Measurements from ENCODE around the gene PAK1.

PAK1 gene

DNA sequence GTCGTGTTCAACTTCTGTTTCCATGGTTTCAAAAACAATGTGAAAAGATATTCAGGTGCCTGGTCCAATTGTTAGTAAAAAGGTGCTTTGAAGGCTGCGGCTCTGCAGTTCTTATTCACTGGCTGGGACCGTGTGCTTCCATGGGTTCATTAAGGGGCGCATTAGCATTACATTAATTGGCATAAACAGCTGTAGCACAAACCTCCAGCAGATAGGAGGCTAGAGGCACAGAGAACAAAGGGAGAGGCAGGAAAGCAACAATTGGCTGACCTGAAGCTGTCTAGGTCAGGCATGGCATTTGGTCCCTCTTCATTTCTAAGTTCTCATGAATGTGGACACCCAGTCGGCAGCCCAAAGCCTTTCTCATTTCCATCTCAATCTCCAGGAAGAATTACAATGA lies 16.6 kb downstream of the PAK1 start:
- H3K36me3 ChIP-seq (ENCODE audit: low read length): no peaks in the 10 kb centered on the region
- no peak overlapping the region for H3K4me3 ChIP-seq (ENCODE audit: insufficient read depth, low read length, poor library complexity, severe bottlenecking)
- no peaks in the 10 kb centered on the region for H3K9me3 ChIP-seq (ENCODE audit: insufficient read depth, low read length)
- no peak overlapping the region for H3K4me2 ChIP-seq (ENCODE audit: low read depth, low read length, poor library complexity, severe bottlenecking)
- H4K20me1 ChIP-seq (ENCODE audit: low read depth, low read length): no peaks in the 10 kb centered on the region
- H3K27ac ChIP-seq (ENCODE audit: low read depth, low read length): no peak overlapping the region
- no peak overlapping the region for H3K9ac ChIP-seq (ENCODE audit: low read length)
- no peaks in the 10 kb centered on the region for H3K79me2 ChIP-seq (ENCODE audit: insufficient read depth, low read length)
- no peaks in the 10 kb centered on the region for H3K27me3 ChIP-seq (ENCODE audit: low read length)
- no peaks in the 10 kb centered on the region for H3F3A ChIP-seq (ENCODE audit: insufficient read depth)
- no peak overlapping the region for H2AFZ ChIP-seq (ENCODE audit: low read depth, low read length, severe bottlenecking)
- no peak for TF ChIP-seq CTCF (IDR thresholded peaks at IDR 0.05; ENCODE audit: insufficient read depth, low read length, poor library complexity, severe bottlenecking)
- TF ChIP-seq EZH2phosphoT487 (conservative IDR thresholded peaks at IDR 0.05; ENCODE audit: low read length): no peak
- H3K9me2 ChIP-seq (replicated peaks; ENCODE audit: insufficient read depth, low read length): no peaks in the 10 kb centered on the region

DNA sequence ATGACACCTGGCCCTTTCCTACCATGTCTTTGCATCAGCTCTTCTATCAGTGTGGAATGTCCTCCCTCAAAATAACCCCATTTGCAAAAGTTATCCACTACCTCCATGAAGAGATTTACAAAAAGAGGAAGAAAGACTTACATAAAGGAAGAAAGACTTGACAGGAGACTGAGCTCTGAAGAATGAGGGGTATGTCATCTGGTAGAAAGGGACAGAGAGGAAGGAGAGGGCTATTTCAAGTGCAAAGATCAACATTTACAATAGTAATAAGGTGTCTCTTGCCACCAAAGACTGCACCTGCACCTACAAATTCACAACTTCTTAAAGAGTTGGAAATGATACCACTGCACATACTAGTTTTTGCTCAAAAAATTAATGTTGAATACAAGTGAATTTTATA lies 18.2 kb downstream of the PAK1 start:
- no peak overlapping the region for H2AFZ ChIP-seq (ENCODE audit: low read depth, low read length, severe bottlenecking)
- no peak overlapping the region for H3K9ac ChIP-seq (ENCODE audit: low read length)
- no peaks in the 10 kb centered on the region for H3K27me3 ChIP-seq (ENCODE audit: low read length)
- no peaks in the 10 kb centered on the region for H3K9me2 ChIP-seq (replicated peaks; ENCODE audit: insufficient read depth, low read length)
- no peaks in the 10 kb centered on the region for H3K79me2 ChIP-seq (ENCODE audit: insufficient read depth, low read length)
- TF ChIP-seq EZH2phosphoT487 (conservative IDR thresholded peaks at IDR 0.05; ENCODE audit: low read length) (no peak), CTCF (IDR thresholded peaks at IDR 0.05; ENCODE audit: insufficient read depth, low read length, poor library complexity, severe bottlenecking) (no peak)
- H4K20me1 ChIP-seq (ENCODE audit: low read depth, low read length): no peaks in the 10 kb centered on the region
- H3K4me3 ChIP-seq (ENCODE audit: insufficient read depth, low read length, poor library complexity, severe bottlenecking): no peak overlapping the region
- no peaks in the 10 kb centered on the region for H3K36me3 ChIP-seq (ENCODE audit: low read length)
- no peak overlapping the region for H3K27ac ChIP-seq (ENCODE audit: low read depth, low read length)
- no peaks in the 10 kb centered on the region for H3F3A ChIP-seq (ENCODE audit: insufficient read depth)
- no peaks in the 10 kb centered on the region for H3K9me3 ChIP-seq (ENCODE audit: insufficient read depth, low read length)
- no peak overlapping the region for H3K4me2 ChIP-seq (ENCODE audit: low read depth, low read length, poor library complexity, severe bottlenecking)

DNA sequence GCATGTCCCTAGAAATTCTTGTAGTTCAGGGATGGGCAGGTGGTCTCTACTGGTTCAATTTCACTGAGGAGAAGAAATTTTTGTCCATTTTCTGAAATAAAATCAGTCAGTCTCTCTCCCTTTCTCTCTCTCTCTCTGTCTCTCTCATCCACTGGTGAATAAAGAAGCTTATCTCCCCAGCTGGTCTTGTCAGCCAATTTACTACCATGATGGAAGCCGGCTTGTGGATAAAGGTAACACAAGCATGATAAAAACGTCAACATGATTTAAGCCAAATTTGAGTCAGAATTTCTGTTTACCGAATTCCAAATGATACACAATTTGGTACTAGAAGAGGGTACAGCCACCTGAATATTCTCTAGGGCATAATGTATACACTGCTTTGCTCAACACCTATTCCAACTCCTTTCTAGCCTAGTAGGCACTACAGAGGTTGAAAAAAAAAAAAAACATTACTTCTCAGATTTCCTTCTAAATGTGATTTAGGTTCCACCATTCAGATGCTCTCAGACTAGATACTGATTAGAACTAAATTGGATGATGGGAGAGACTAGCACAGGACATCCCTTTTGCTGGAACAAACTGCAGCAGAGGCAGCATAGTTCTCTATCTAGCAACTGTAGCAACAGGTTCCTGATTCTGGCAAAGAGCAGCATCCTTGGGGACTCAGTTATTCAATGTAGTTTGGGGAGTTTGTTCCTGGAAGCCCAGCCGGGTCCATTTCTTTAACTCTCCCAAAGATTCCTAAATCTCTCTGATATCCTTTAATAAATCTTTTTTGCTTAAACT lies 18.8 kb downstream of the PAK1 start:
- no peaks in the 10 kb centered on the region for H3K9me3 ChIP-seq (ENCODE audit: insufficient read depth, low read length)
- no peaks in the 10 kb centered on the region for H4K20me1 ChIP-seq (ENCODE audit: low read depth, low read length)
- H2AFZ ChIP-seq (ENCODE audit: low read depth, low read length, severe bottlenecking): no peak overlapping the region
- no peaks in the 10 kb centered on the region for H3K79me2 ChIP-seq (ENCODE audit: insufficient read depth, low read length)
- no peak overlapping the region for H3K4me2 ChIP-seq (ENCODE audit: low read depth, low read length, poor library complexity, severe bottlenecking)
- TF ChIP-seq CTCF (IDR thresholded peaks at IDR 0.05; ENCODE audit: insufficient read depth, low read length, poor library complexity, severe bottlenecking) (no peak), EZH2phosphoT487 (conservative IDR thresholded peaks at IDR 0.05; ENCODE audit: low read length) (no peak)
- H3K9me2 ChIP-seq (replicated peaks; ENCODE audit: insufficient read depth, low read length): no peaks in the 10 kb centered on the region
- H3F3A ChIP-seq (ENCODE audit: insufficient read depth): no peaks in the 10 kb centered on the region
- no peak overlapping the region for H3K4me3 ChIP-seq (ENCODE audit: insufficient read depth, low read length, poor library complexity, severe bottlenecking)
- H3K36me3 ChIP-seq (ENCODE audit: low read length): no peaks in the 10 kb centered on the region
- no peak overlapping the region for H3K9ac ChIP-seq (ENCODE audit: low read length)
- no peak overlapping the region for H3K27ac ChIP-seq (ENCODE audit: low read depth, low read length)
- no peaks in the 10 kb centered on the region for H3K27me3 ChIP-seq (ENCODE audit: low read length)

All from SU-DHL-6 (cell line).